Neuronal stem cell (in vitro differentiated cells): ENCODE data around the gene PRPF18.

Experiments
- DNase-seq: peaks from one replicate; pipeline ENCODE4 v3.0.0-alpha.2; 2013; ENCODE audit warnings: low spot score
- H2AFZ ChIP-seq: one replicate; pipeline ENCODE4 v1.6.1; 2013; ENCODE audit warnings: mild to moderate bottlenecking, low read length, inconsistent platforms
- H2AK5ac ChIP-seq: 2 replicates; pipeline ENCODE4 v1.6.1; 2013; ENCODE audit warnings: low read depth, mild to moderate bottlenecking, inconsistent platforms, low read length, moderate library complexity, mixed read lengths
- H2BK120ac ChIP-seq: 2 replicates; pipeline ENCODE4 v1.6.1; 2013; ENCODE audit warnings: low read depth, mild to moderate bottlenecking, inconsistent platforms, low read length, moderate library complexity, mixed read lengths
- H2BK12ac ChIP-seq: one replicate; pipeline ENCODE4 v1.6.1; 2013; ENCODE audit warnings: low read length, inconsistent platforms
- H2BK15ac ChIP-seq: 2 replicates; pipeline ENCODE4 v1.6.1; 2013; ENCODE audit warnings: mild to moderate bottlenecking, low read length, inconsistent platforms, mixed read lengths
- H2BK5ac ChIP-seq: one replicate; pipeline ENCODE4 v1.6.1; 2013; ENCODE audit warnings: inconsistent platforms, mild to moderate bottlenecking, low read length, moderate library complexity
- H3K14ac ChIP-seq: one replicate; pipeline ENCODE4 v1.6.1; 2013; ENCODE audit warnings: low read length, inconsistent platforms
- H3K18ac ChIP-seq: 2 replicates; pipeline ENCODE4 v1.6.1; 2013; ENCODE audit warnings: low read length, inconsistent platforms
- H3K23ac ChIP-seq: 2 replicates; pipeline ENCODE4 v1.6.1; 2013; ENCODE audit warnings: low read depth, mild to moderate bottlenecking, mixed read lengths, low read length, inconsistent platforms; ENCODE audit not compliant: poor library complexity
- H3K27ac ChIP-seq: replicated peaks from 3 replicates; pipeline ENCODE4 v1.5.1; 2013; ENCODE audit warnings: low read length, inconsistent platforms
- H3K27me3 ChIP-seq, 3 experiments: 2 replicates each; pipeline ENCODE4 v1.6.1; 2013; ENCODE audit warnings: low read length in 3 of 3, mild to moderate bottlenecking in 2 of 3, inconsistent platforms in 1 of 3, low read depth in 1 of 3, mixed read lengths in 1 of 3, moderate library complexity in 1 of 3; ENCODE audit not compliant: control insufficient read depth in 3 of 3, insufficient read depth in 3 of 3
- H3K36me3 ChIP-seq, 2 donors: replicated peaks in 1 of 2; 2 replicates each; pipeline ENCODE4 v1.6.1; 2013; ENCODE audit warnings: low read length in 2 of 2; ENCODE audit not compliant: control insufficient read depth in 2 of 2, insufficient read depth in 2 of 2
- H3K4ac ChIP-seq: 2 replicates; pipeline ENCODE4 v1.6.1; 2013; ENCODE audit warnings: inconsistent platforms, mild to moderate bottlenecking, low read length, moderate library complexity
- H3K4me1 ChIP-seq, 2 donors: 1 replicate in 1 of 2; 2 replicates in 1 of 2; pipeline ENCODE4 v1.6.1; 2013; ENCODE audit warnings: low read length in 2 of 2, low read depth in 1 of 2; ENCODE audit not compliant: control insufficient read depth in 2 of 2, insufficient read depth in 1 of 2
- H3K4me2 ChIP-seq: one replicate; pipeline ENCODE4 v1.6.1; 2013; ENCODE audit warnings: mild to moderate bottlenecking, low read length, inconsistent platforms; ENCODE audit not compliant: insufficient read depth, poor library complexity, severe bottlenecking
- H3K4me3 ChIP-seq, 2 donors: 2 replicates each; pipeline ENCODE4 v1.5.1; 2013; ENCODE audit warnings: low read length in 2 of 2, mild to moderate bottlenecking in 2 of 2, inconsistent platforms in 1 of 2, moderate library complexity in 1 of 2
- H3K79me1 ChIP-seq: one replicate; pipeline ENCODE4 v1.6.1; 2013; ENCODE audit warnings: low read depth, mild to moderate bottlenecking, inconsistent platforms, low read length, moderate library complexity
- H3K9ac ChIP-seq: one replicate; pipeline ENCODE4 v1.6.1; 2013; ENCODE audit warnings: mild to moderate bottlenecking, low read depth, low read length, inconsistent platforms; ENCODE audit not compliant: poor library complexity
- H3K9me3 ChIP-seq, 2 donors: replicated peaks in 1 of 2; 2 replicates each; pipeline versions ENCODE3 to v1.6.1; 2013; ENCODE audit warnings: low read length in 2 of 2, mild to moderate bottlenecking in 2 of 2, inconsistent platforms in 1 of 2, low read depth in 1 of 2, mixed read lengths in 1 of 2, moderate library complexity in 1 of 2; ENCODE audit not compliant: control insufficient read depth in 2 of 2, insufficient read depth in 1 of 2
- H4K8ac ChIP-seq: one replicate; pipeline ENCODE4 v1.6.1; 2013; ENCODE audit warnings: low read depth, mild to moderate bottlenecking, inconsistent platforms, low read length, moderate library complexity
- H4K91ac ChIP-seq: one replicate; pipeline ENCODE4 v1.6.1; 2013; ENCODE audit warnings: low read length, low read depth, mild to moderate bottlenecking, inconsistent platforms; ENCODE audit not compliant: poor library complexity
- WGBS, 2 donors: extraction: QIAGEN DNeasy Blood & Tissue Kit; methylation state at CpG; one replicate each; pipeline ENCODE4 v1.1.7; 2013; ENCODE audit warnings: missing lambda C conversion rate in 2 of 2, mixed read lengths in 1 of 2; ENCODE audit not compliant: insufficient read length in 2 of 2, insufficient replicate concordance in 1 of 2; ENCODE audit errors: extremely low coverage in 2 of 2; 5-methylcytosine and 5-hydroxymethylcytosine counted together

Gene PRPF18

DNA sequence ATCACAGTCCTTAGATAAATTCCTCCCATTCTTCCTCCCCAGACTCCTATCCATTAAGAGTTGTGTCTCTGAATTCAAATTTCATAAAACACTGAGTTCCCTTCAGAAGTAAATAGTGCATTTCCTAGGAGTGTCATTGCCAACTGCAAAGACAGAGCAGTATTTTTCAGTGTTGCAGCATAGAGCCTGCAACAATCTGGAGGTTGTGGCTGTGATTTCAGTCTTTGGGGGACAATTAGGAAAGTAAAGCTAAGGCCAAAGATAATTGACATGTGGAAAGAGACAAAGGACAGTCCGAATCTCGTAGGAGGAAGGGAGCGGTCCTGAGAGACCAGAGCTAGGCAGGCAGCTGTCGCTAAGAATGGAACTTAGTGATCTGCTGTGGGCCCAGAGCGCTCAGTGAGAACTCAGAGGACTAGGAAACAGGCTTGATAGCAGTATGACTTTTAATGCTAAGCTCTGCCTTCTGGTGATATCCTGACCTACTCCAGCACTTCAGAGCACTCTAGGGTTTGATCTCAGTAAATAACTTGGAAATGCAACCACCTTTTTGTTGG, 46.2 kb downstream of the PRPF18 start:
- no peak overlapping the region for H4K8ac ChIP-seq
- H2BK15ac ChIP-seq, result no peak overlapping the region
- H3K36me3 ChIP-seq, result peaks cover 2 to 8% of the 10 kb centered on the region in 2 donors
- no peak overlapping the region for H2BK120ac ChIP-seq
- no peaks in the 10 kb centered on the region for H3K27me3 ChIP-seq
- H3K23ac ChIP-seq, result no peak overlapping the region
- no peak overlapping the region for H2BK5ac ChIP-seq
- no peak overlapping the region for H2BK12ac ChIP-seq
- no peak overlapping the region for H3K27ac ChIP-seq
- no peak overlapping the region for H3K4me2 ChIP-seq
- H3K79me1 ChIP-seq, result no peaks in the 10 kb centered on the region
- H3K9me3 ChIP-seq, result no peaks in the 10 kb centered on the region
- H2AFZ ChIP-seq, result no peak overlapping the region
- no peak overlapping the region for H2AK5ac ChIP-seq
- DNase-seq, result no peak
- H3K4ac ChIP-seq, result no peak overlapping the region
- no CpG with 5 or more reads among the region's 5 CpGs for WGBS, 2 donors
- no peak overlapping the region for H3K18ac ChIP-seq
- H3K14ac ChIP-seq, result no peak overlapping the region
- H4K91ac ChIP-seq, result no peak overlapping the region
- peaks cover 11 to 23% of the 10 kb centered on the region in 2 donors for H3K4me1 ChIP-seq
- H3K9ac ChIP-seq, result no peak overlapping the region
- no peak overlapping the region for H3K4me3 ChIP-seq

- Histone ChIP-seq H3K36me3 (peaks cover 2 to 13% of the 10 kb centered on the region in 2 donors), H4K91ac (no peak overlapping the region), H3K27me3 (no peaks in the 10 kb centered on the region), H3K4me1 (peaks cover 9 to 20% of the 10 kb centered on the region in 2 donors), H3K23ac (no peak overlapping the region), H3K79me1 (no peaks in the 10 kb centered on the region), H3K4me3 (no peak overlapping the region), H4K8ac (no peak overlapping the region), H3K9me3 (no peaks in the 10 kb centered on the region), H3K9ac (no peak overlapping the region), H3K4ac (no peak overlapping the region), H3K4me2 (no peak overlapping the region), H2BK120ac (no peak overlapping the region), H2AFZ (no peak overlapping the region), H2BK5ac (no peak overlapping the region), H3K27ac (no peak overlapping the region), H2BK12ac (no peak overlapping the region), H2BK15ac (no peak overlapping the region), H3K14ac (no peak overlapping the region), H3K18ac (no peak overlapping the region), H2AK5ac (no peak overlapping the region)
- DNase-seq, result no peak
- no CpG with 5 or more reads among the region's 7 CpGs for WGBS, 2 donors
Measured at GRCh38 chr10:13633689-13634088, 46.9 kb downstream of the PRPF18 start.

DNA sequence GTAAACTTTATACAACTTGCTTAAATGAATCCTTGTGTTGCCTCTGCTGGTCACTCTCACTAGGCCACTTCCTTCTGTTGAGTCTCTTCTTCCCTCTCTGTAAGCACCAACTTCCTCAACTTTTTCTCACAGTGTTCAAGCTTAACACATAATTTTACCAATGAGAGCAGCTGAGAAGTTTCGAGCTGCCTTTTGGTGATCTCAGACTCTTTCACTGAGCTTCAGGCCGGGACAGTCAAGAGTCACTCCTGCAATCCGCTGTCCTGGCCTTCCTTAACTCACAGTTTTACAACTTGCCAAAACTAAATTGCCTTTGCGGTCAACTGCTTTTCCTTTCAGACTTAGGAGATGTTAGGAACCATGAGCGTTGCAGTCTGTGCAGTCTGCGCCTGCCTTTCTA, 47.4 kb downstream of the PRPF18 start:
- H3K36me3 ChIP-seq, result peaks cover 2 to 18% of the 10 kb centered on the region in 2 donors
- no peak overlapping the region for H2BK5ac ChIP-seq
- H2BK12ac ChIP-seq, result no peak overlapping the region
- WGBS, 2 donors, result no CpG with 5 or more reads among the region's 6 CpGs
- H3K4me1 ChIP-seq, result peaks cover 6 to 16% of the 10 kb centered on the region in 2 donors
- H3K4me3 ChIP-seq, result no peak overlapping the region
- H3K23ac ChIP-seq, result no peak overlapping the region
- H3K4ac ChIP-seq, result no peak overlapping the region
- H2AFZ ChIP-seq, result no peak overlapping the region
- no peak overlapping the region for H4K8ac ChIP-seq
- no peak overlapping the region for H3K9ac ChIP-seq
- no peak overlapping the region for H3K4me2 ChIP-seq
- no peak overlapping the region for H2BK15ac ChIP-seq
- no peaks in the 10 kb centered on the region for H3K79me1 ChIP-seq
- DNase-seq, result no peak
- no peaks in the 10 kb centered on the region for H3K27me3 ChIP-seq
- no peaks in the 10 kb centered on the region for H3K9me3 ChIP-seq
- H2AK5ac ChIP-seq, result no peak overlapping the region
- no peak overlapping the region for H3K18ac ChIP-seq
- H3K27ac ChIP-seq, result no peak overlapping the region
- no peak overlapping the region for H3K14ac ChIP-seq
- no peak overlapping the region for H2BK120ac ChIP-seq
- H4K91ac ChIP-seq, result no peak overlapping the region

- Histone ChIP-seq H2BK15ac (no peak overlapping the region), H4K8ac (no peak overlapping the region), H3K4me2 (no peak overlapping the region), H3K27me3 (no peaks in the 10 kb centered on the region), H3K4ac (no peak overlapping the region), H3K14ac (no peak overlapping the region), H3K9me3 (peaks cover 0 to 2% of the 10 kb centered on the region in 2 donors), H3K4me3 (no peak overlapping the region), H3K79me1 (no peaks in the 10 kb centered on the region), H3K27ac (no peak overlapping the region), H3K36me3 (peaks cover 0 to 16% of the 10 kb centered on the region in 2 donors), H3K9ac (no peak overlapping the region), H3K23ac (no peak overlapping the region), H4K91ac (no peak overlapping the region), H3K18ac (no peak overlapping the region), H3K4me1 (peaks cover 6 to 9% of the 10 kb centered on the region in 2 donors), H2AFZ (no peak overlapping the region), H2AK5ac (no peak overlapping the region), H2BK120ac (no peak overlapping the region), H2BK5ac (no peak overlapping the region), H2BK12ac (no peak overlapping the region)
- DNase-seq, result no peak
- no CpG with 5 or more reads among the region's 4 CpGs for WGBS, 2 donors
Measured at GRCh38 chr10:13636776-13637175, 50.0 kb downstream of the PRPF18 start.
